GM19455 (cell line): Measurements from ENCODE around the gene EOLA2.
"Not testable (repeated sequence)": the region's sequence is repeated elsewhere in the genome, so short reads cannot be mapped to it uniquely, and the experiment has no call there.

Experiments used
- ATAC-seq: cut with Tn5 transposase; IDR thresholded peaks from one replicate; pipeline ENCODE4 v1.9.1; 2021; ENCODE audit not compliant: unreplicated experiment

The EOLA2 gene

GRCh38 chrX:149933547-149933946 lies 4.7 kb downstream of the EOLA2 start:
- not testable (repeated sequence) for ATAC-seq

DNA sequence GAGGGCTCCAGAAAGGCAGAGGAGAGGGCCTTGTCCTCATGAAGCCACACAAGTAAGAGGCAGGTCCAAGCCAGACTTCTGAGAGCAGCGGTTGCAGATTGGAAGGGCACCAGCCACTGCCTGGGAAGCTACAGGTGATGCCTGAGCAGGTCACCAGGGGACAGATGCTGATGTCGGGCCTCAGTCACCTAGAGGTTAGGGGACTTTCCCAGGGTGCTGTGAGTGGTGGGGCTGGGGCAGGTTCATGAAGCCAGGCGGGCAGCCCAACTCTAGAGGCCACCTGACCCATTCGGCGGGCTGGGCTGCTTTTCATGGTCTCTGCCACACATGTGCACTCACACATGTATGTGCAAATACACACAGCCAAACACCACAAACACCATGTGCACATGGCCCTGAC lies 5.3 kb downstream of the EOLA2 start:
- not testable (repeated sequence) for ATAC-seq

- ATAC-seq = not testable (repeated sequence)
These were observed 6.1 kb downstream of the EOLA2 start for GRCh38 chrX:149932150-149932549.

GRCh38 chrX:149931355-149931754 lies 6.9 kb downstream of the EOLA2 start:
- ATAC-seq = not testable (repeated sequence)

DNA sequence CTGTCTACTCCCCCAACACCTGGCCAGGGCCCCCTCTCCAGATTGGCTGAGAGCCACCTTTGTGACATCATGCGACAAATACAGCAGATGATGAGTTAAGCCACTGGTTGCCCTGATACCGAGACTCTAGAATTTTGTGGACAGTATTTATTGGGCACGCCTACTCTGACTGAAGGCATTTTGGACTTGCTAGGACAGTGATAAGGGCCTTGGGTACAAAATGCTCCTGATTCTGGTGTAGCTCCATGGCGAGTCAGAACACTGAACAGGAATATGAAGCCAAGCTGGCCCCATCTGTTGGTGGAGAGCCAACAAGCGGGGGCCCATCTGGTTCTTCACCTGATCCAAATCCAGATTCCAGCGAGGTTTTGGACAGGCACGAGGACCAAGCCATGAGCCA lies 8.9 kb downstream of the EOLA2 start, which contains the start of gene HSFX4:
HSFX4 (plus strand) TSS at position 174 of the 400 bp plus-strand sequence; CDS start at position 246, 72 bp downstream.
- ATAC-seq = not testable (repeated sequence)

GRCh38 chrX:149928635-149929034 lies 9.7 kb downstream of the EOLA2 start:
- ATAC-seq = not testable (repeated sequence)

GRCh38 chrX:149927964-149928258 lies 10.4 kb downstream of the EOLA2 start:
- ATAC-seq = not testable (repeated sequence)

GRCh38 chrX:149927245-149927963 lies 10.9 kb downstream of the EOLA2 start:
- not testable (repeated sequence) for ATAC-seq

DNA sequence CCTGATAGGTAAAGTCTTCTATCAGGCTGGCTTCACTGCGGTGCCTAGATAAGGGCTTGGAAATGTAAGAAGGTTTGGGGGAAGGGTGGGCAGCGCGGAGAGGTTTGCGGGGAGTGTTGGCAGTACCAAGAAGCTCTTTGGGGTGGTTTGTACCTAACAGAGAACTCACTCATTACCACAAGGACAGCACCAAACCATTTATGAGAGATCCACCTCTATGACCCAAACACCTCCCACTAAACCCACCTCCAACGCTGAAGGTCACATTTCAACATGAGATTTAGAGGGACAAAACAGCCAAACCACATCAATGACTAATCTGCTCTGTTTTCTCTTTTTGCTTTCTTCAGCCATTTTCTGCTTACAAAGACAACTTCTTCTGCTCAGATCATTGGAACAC lies 13.9 kb downstream of the EOLA2 start:
- not testable (repeated sequence) for ATAC-seq

GRCh38 chrX:149923836-149924235 lies 14.5 kb downstream of the EOLA2 start:
- ATAC-seq = not testable (repeated sequence)

DNA sequence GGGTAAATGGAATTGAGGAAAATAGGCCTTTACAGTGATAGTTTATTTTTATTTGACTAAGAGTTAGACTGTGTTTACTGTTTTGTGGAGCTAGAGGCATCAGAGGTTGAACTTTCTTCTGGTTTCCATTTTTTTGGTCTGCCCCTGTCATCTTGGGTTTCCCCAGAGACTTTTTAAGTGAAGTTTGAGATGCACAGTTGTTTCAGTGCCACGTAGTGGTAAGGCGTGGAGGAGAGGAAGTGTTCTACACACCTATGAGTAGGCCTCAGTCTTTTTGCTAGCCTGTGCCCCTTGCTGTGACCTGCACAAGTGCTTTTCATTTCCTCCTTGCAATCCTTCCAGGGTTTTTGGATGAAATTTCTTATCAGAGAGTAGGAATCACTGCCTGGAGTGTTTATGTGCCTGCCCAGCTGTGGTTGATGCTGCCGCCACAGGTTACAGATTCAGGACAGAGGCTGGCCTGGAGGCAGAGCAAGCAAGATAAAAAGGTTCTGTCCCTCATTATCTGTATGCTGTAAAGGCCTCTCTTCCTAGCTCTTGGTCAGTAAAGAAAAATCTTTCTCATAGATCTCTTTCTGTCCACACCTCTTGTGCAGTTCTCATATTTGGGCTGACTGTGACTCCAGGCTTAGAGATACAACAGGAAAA lies 21.4 kb downstream of the EOLA2 start:
- no peak for ATAC-seq

DNA sequence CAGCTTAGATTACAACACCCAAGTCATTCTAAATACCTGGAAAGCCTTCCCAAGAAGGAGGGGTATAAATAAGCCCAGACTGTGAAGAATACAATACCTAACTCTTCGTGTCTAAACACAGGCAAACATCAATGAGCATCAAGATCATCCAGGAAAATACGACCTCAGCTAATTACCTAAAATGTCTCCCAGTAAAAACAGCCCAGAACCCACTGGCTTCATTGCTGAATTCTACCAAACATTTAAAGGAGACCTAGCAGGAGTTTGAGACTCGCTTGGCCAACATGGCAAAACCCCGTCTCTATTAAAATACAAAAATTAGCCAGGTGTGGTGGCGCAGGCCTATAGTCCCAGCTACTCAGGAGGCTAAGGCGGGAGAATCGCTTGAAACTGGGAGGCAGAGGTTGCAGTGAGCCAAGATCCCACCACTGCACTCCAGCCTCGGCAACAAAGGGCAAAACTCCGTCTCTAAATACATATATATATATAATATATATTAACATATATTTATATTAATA lies 28.1 kb downstream of the EOLA2 start:
- no peak for ATAC-seq

- no peak for ATAC-seq
These were observed 28.7 kb downstream of the EOLA2 start for GRCh38 chrX:149909324-149910177.

GRCh38 chrX:149908727-149909126 lies 29.6 kb downstream of the EOLA2 start:
- no peak for ATAC-seq

- no peak for ATAC-seq
These were observed 30.0 kb downstream of the EOLA2 start for GRCh38 chrX:149908308-149908707.

- ATAC-seq = peak; percentile 89
These were observed 34.2 kb downstream of the EOLA2 start for GRCh38 chrX:149903889-149904748.

DNA sequence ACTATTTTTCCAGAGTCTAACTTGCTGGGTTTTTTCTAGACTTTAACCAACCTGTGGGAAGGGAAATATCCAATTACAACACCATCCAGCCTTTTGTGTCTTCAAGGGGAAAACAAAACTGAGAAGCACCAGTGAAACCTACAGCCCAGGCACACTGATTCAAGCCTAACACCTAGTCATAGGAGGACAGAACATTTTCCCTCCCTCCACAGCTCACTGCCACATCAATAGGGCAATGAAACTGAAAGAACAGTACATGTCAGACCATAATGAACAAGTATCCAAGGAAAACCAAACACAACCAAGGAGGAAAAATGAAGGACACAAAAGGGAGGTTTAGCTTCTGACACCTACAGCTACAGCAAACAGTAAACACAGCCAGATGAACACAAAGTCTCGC lies 39.7 kb downstream of the EOLA2 start:
- no peak for ATAC-seq

- not testable (repeated sequence) for ATAC-seq
These were observed 47.5 kb downstream of the EOLA2 start for GRCh38 chrX:149890828-149891227.
